NCI-H2107 treated with DMSO at 0.1 percent for 48 hours (cell line): Measurements from ENCODE around the gene FGF19.

ENCODE experiments used
- DNase-seq: peaks from one replicate; lab custom pipeline; 2025; ENCODE audit not compliant: unreplicated experiment; lab: John Stamatoyannopoulos, UW

The FGF19 gene

DNA sequence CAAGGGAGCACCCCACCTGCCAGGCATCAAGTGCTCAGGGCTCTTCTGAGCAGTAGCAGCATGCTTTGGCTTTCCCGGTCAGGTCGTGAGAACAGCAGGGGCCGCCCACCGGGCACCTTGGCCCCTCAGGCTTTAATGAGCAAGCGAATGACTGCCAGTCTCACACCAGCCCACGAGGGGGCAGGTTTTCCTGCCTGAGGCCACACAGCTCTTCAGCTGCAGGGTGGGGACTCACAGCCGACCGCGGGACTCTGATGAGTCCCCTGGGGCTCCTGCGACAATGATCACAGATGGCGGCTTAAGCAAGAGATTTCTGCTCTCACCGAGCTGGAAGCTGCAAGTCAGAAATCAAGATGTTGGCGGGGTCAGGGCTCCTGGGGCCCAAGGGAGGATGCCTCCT, 14.3 kb upstream of the FGF19 start:
- peak; percentile 57 for DNase-seq

DNA sequence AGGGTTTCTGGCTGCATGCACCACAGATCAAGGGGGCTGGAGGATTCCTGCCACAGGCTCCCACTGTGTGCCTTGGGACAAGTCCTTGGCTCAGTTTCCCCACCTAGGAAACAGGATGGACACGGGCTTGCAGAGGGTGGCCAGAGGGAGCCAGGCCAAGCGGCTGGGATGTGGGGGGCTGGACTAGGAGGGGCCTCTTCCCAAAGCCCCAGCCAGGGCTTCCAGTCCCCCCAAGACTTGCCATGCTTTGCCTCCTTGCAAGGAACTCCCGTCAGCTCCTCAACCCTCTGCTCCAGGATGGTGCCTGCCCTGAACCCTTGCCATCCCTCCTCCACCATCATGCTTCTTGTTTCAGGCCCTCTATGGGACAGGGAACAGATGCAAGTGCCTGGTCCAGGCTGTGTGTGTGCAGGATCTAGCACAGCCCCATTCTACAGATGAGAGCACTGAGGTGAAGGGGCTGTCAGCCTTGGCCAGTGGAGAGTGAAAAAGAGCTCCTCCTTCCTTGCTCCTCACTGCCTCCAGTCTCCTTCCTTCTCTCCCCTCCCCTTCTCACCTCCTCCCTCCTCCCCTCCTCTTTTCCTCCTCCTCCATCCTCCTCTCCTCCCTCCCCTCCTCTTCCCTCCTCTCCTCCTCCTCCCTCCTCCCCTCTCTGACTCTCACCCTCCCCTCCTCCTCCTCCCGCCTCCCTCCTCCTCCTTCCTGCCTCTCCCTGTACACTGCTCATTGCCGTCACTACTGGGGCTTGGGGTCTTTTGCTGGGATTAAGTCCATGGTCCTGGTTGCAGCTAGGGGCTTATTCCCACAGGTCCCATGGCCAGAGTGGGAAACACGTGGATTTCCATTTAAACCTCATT, 13.3 kb upstream of the FGF19 start:
- DNase-seq = no peak

DNA sequence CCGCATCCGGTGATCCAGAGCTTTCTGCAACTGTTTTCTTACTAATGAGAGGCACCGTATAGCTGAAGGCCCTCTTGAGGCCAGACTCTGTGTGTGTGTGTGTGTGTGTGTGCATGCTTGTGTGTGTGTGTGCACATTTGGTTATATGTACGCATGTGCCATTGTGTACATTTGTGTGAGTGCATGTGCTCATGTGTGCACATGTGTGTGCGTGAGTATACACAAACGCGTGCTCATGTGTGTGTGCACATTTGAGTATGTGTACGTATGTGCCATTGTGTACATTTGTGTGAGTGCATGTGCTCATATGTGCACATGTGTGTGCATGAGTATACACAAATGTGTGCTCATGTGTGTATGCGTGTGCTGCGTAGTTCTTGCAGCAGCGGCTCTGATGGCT, 12.3 kb upstream of the FGF19 start:
- no peak for DNase-seq

DNA sequence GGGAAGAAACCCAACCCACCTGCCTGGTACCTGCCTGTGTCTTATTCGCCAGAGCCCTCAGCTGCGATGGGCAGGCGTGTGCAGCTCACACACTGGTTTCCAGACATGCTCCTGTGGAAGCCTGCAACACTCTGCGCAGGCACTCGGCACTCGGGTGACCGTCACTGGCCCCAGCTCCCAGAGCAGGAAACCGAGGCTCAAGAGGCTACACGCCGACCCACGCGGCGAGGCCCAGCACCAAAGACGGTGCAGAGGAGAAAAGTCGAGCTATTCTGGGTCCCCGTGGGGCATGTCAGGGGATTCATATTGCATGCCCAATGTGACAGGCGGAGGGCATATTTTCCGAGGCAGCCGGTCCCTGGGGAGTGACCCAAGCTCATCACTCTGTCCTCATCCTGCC, 11.6 kb upstream of the FGF19 start:
- DNase-seq = no peak

DNA sequence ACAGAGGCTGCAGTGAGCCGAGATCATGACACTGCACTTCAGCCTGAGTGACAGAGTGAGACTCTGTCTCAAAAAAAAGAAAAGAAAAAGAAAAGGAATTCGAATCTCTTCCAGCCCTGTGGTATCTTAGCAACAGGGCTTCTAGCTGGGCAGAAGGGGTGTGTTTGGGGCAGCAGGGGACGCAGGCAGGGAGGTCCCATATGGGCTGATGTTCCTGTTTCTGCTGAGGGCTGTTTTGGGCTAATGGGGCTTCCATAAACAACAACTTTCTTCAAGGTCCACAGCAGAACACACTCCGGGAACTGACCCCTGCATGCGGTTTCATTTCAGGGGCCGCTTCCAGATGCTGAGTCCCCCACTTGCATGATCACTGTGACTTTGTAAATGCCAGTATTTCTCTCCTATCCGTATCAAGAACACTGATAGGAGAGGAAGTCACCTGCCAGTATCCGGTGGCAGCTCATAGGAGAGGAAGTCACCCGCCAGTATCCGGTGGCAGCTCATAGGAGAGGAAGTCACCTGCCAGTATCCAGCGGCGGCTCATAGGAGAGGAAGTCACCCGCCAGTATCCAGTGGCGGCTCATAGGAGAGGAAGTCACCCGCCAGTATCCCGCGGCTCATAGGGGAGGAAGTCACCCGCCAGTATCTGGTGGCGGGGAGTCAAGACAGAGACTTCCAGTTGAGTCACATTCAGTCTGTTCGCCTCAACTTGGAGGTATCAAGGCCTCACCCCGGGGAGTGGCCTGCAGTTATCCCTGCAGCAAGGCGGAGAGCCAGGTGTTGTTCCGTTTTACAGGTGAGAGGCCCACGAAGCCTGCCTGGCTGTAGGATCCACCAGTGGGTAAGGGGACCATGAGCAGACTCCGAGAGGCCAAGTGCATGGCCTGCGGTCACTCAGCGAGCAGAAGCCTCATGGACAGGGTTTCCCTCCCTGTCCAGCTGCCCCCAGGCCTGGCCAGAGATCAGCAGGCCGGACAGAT, 8.3 kb upstream of the FGF19 start:
- no peak for DNase-seq

DNA sequence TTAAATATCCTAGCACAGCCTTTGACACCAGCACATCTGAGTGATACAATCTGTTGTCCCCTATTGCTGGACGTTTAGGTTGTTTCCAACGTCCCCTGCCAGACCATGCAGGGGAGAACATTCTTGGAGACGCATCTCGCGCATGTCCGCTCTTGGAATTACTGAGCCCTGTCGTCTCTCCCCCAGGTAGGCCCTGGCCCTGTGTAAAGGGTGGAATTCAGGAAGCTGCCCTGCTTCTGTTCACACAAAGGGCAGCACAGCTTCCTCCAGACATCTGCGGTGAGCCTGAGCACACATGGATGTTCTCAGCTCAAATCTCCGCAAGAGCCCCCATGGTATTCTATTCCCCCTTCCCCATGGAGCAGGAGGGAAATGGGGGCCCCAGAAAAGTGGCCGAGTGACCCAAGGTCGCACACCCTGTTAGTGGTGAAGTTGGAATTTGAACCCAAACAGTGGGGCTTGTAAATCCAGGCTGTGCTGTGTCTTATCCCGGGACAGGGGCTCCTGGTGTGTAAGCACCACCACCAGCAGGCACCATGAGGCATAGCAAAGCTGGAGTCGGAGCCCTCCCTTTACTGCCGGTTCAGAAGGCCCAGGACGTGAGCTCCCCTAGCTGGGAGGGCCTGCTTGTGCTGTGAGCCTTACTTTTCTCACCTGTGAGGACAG, 5.0 kb upstream of the FGF19 start:
- no peak for DNase-seq

DNA sequence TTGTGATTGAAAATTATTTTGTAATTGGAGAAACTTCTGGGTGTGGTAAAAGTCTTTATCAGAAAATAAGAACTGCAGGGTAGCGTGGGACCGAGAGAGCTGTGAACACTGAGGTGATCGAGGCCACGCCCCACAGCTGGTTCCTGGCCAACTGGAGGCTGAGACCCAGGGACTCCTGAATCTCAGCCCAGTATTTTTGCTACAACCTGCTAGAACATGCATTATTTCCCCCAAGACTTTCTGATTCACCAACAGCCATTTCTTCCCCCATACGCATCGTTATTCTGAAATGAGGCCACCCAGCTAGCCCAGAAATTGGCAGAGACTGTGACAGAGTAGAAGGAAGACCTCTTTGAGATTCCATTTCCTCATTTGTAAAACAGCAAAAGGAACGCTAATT, 3.4 kb upstream of the FGF19 start:
- no peak for DNase-seq

DNA sequence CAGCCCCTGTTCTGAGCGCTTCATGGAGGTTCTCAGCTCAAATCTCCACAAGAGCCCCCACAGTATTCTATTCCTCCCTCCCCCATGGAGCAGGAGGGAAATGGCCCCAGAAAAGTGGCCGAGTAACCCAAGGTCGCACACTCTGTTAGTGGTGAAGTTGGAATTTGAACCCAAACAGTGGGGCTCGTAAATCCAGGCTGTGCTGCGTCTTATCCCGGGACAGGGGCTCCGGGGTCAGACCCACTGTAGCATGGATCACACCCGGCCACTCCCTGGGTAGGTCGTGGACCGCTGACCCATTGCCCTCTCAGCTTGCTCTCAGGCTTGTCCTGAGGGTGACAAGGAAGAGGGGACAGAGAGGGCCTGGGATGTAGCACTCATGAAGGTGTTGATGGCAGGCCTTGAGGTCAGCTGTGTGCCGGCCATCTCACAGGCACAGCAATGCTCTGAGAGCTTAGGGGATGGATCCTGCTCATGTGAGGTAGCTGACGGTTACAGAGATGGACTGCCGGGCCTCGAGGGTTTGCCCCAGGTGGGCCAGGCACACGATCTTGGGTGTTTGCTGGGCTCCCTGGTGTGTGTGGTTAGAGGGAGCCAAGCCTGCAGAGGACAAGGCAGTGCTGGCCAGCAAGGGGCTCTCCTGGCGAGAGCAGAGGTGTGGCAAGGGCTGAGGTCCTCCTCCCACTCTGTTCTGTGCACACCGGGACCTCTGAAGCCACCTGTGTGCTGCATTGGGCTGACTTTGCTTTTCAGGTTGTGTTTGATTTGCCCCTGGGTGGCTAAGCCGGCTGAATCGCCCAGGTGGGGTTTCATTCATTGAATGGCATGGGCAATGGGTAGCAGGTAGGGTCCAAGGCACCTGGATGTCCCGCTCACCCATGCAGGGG, 2.3 kb upstream of the FGF19 start:
- DNase-seq = no peak

DNA sequence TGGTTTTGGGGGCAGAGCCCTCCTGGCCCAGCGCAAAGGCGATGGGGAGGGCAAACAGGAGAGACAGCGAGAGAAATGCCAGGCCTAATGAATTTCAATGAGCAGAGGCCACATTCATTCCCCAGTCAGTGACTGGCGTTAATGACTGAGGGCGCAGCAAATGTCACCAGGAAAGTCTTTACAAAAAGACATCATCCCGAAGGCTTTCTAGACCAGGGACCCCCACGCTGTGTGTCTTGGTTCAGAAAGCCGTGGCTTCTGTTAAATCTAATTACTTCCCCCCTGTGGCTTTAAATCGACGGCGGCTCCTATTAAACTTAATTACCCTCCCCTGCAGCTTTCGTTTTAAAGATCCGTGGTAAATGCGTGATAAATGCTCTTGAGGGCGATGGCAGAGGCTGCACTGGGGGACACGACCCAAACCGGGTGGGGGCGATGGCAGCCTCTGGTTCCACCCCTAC, 1.6 kb upstream of the FGF19 start:
- no peak for DNase-seq

DNA sequence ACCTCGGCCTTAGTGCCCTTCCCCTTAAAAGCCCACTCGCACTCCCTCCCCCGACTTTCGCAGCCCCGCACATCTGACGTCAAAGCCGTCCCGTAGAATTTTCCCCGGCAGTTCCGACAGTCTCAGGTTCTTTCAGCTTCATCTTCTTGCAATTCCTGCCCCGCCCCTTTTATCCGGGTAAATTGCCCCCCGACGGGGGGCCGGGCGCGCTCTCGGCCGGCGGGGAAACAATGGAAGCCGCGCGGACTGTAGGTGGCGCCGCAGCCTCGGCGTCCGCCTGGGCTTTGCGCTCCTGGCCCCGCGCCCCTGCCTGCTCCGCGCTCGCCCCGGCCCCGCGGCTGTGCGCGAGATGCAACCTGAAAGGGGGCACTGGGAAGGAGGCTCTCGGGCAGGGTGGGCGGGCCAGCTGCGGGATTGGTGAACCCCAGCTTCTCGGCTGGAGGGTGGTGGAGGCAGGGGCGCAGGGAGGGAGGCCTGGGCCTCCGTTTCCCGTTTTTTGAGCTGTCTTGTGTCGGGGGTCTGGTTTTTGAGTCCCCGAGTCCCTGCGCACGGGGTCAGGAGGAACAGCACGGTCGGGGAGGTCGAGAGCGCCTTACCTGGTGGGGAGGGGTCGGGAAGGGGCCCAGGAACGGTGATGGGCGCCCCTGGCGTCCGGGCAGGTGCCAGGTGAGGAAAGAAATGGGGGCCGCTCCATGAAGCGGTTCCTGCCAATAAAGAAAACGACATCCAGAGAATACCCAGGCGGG, 859 bp upstream of the FGF19 start:
- no peak for DNase-seq

DNA sequence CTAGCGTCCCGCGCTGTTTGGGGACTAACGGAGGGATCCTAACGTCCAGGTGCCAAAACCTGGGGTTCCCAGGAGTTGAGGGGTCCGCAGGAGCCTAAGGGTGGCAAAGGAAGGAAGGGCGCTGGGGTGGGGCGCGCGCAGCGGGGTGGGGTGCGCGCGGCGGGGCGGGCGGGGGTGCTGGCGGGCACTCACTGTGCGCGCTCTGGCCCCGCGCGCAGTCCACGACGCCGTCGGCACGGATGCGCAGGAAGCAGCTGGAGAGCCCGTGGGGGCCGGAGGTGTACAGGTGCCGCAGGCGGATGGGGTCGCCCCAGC, 412 bp downstream of the FGF19 start:
- no peak for DNase-seq

DNA sequence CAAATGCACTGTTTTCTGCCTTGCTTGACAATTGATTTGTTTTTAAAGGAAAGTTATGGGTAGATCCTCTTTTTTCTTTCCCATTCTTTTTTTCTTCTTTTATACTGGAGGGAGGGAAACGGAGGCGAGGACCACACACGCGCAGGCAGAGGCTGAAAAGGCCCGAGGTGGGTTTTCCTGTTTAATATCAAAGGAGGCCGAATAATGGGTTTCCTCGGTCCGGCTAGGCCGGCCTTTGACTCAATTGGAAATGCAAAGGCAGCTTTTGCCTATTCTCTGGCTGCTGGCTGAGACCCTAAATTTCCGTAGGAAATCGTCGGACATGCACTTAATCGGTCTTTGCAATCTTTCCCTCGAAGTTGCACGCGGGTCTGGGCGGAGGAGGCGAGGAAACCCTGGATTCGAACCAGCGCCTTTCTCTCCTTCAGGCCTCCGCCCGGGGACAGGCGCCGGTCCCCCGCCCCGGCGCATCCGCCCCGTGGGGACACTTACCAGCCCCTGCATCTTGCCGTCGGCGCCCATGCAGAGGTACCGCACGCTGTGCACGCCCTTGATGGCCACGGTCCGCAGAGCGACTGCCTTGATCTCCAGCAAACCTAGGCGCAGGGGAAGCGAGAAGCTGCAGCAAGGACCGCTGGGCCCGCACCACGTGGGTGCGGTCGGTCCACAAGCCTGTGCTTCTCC, 911 bp downstream of the FGF19 start:
- DNase-seq = no peak

DNA sequence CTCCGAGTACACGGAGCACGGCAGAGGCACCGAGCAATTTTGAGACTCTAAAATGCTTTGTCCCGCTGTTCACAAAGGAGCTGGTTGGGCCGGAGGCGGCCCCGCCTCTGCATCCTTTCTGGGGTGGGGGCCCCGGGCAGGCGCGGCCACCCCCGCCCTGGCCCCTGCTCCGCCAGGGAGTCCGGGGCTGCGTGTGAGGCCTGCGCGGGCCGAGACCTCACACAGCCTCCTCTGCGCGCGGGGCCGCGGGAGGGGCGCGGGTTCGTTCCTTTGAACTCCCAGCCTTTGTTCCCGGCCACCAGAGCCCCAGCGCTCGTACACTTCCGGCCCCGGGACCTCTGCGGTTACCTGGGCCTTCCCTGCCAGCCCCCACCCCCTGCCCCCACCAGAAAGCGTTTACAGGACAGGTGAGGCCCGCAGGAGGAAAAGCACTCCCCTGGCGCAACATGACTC, 1.6 kb downstream of the FGF19 start:
- no peak for DNase-seq

DNA sequence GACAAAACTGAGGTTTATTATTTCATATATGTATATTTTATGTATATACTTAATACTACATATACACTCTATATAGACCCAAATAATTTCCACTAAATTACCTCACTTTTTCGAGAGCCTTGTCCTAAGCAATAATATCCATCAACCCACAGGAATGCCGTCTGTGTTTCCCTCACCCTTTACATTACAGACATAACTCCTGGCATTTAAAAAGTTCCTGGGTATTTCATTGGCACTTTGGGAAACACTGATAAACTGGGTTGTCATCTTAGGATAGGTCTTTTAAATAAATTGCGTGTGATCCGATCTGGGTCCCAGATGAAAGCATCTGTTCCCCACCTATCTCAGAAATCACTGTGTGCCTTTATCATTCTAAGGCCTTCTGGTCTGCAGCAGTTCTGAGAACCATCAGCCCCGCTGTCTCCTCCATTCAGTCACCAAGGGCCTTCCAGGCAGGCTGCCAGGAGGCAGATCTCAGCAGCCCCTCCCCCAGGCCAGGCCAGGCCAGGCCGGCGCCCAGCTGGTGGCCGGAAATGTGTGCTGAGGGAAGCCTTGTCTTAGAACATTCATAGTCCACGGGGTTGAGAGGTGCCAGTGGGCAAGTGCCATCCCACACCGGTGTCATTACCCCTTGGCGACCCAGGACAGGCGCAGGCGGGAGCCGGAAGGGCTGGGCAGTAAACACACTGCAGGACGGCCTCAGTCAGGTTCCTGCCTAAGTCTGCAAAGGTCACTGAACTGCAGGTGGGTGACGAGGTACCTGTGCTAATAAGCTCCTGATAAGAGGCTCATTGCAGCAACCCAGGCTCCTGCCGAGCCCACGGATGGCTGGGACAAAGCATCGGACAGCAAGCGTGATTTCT, 3.3 kb downstream of the FGF19 start:
- DNase-seq = no peak

DNA sequence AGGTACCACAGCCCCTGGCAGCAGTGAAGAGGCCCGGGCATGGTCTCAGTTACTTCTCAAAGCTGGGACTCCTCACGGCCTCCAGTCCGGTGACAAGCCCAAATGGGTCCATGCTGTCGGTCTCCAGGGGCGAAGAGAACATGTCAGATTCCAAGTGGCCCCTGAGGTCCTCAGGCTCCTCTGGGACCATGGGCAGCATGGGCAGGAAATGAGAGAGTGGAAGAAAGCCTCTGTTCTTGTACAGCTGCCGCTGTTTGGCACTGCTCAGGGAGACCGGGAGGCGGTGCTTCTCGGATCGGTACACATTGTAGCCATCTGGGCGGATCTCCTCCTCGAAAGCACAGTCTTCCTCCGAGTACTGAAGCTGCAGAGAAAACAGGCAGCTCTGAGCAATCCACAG, 4.6 kb downstream of the FGF19 start:
- no peak for DNase-seq

DNA sequence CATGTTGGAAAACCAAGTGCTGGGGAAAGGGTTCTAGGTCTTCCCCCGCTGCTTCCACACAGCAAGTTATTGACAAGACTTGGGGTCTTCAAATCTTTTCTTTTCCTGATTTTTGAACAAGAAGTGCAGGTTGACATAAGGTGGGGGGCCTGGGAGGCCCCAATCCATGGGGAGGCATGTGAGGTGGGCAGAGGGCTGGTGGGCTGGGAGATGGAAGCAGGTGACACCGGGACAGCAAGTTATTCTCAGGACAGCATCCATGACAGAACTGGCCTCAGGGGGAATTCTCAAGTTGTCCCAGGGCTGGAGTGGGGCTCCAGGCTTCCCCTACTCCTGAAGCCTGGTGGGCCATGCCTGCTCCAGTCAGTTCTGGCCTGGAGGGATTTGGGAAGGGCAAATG, 5.5 kb downstream of the FGF19 start:
- DNase-seq = no peak

DNA sequence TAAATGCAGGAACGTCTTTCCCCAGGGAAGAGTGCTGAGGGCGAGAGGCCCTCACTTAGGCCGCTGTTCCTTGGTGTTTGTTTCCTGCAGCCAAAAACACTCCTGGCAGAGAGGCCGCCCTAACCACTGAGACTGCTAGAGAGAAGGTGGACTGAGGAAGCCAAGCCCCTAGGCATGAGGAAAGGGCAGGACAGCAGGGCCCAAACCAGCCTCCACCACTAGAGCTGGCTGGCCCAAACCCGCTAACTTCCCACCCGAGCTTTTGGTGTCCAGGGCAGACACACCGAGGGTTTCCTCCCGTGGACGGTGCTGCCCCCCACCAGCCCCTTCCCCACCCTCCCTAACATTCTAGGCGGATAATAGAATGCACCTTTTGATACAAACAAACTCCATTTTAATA, 6.0 kb downstream of the FGF19 start:
- DNase-seq = no peak

DNA sequence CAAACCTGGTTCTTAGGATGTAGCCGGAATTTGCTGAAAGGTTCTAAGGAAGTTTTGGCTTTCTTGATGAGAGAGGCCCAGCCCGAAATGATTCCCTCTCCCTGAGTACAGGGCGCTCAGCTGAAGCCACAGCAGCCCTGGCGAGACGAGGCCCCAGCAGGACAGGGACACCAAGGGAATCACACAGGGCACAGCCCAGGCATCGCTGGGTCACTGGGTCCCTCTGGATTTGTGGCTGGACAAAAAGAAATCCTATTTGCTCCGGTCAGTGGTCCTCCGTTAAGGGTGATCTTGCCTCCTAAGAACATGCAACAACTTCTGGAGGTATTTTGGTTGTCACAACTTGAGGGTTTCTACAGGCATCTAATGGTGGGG, 6.4 kb downstream of the FGF19 start:
- no peak for DNase-seq
